Kidney (tissue), 14 donors: ENCODE results near the gene CHST13. TPM values are rescaled to one million over a fixed set of nuclear protein-coding genes. Genes with fewer than 3 reads are reported as not detected.

Source experiments
- DNase-seq, 5 donors: peaks; one replicate each; pipeline ENCODE4 v3.0.0-alpha.2; 2013 to 2020
- FAIRE-seq: peaks from 2 replicates; lab custom pipeline; 2012; peaks lifted over from hg19 to GRCh38; lab: Jason Lieb, UNC
- H3K27ac ChIP-seq, 2 donors: one replicate each; pipeline ENCODE4 v1.7.0; 2013; ENCODE audit warnings: low read depth in 2 of 2, low read length in 2 of 2, inconsistent platforms in 1 of 2
- H3K27me3 ChIP-seq: one replicate; pipeline ENCODE4 v1.7.1; 2013; ENCODE audit warnings: low read length, inconsistent platforms; ENCODE audit not compliant: control insufficient read depth, insufficient read depth
- H3K36me3 ChIP-seq, 3 donors: one replicate each; pipeline versions ENCODE4 v1.7.0 to v1.7.1; 2013; ENCODE audit warnings: low read length in 3 of 3, control low read depth in 1 of 3, inconsistent platforms in 1 of 3; ENCODE audit not compliant: insufficient read depth in 3 of 3, control insufficient read depth in 2 of 3
- H3K4me1 ChIP-seq, 3 donors: one replicate each; pipeline versions ENCODE4 v1.7.0 to v1.7.1; 2013; ENCODE audit warnings: low read length in 3 of 3, inconsistent platforms in 1 of 3, low read depth in 1 of 3; ENCODE audit not compliant: control insufficient read depth in 2 of 3, insufficient read depth in 2 of 3
- H3K4me3 ChIP-seq, 3 donors: one replicate each; pipeline versions ENCODE4 v1.7.0 to v1.8.1; 2013; ENCODE audit warnings: low read length in 3 of 3, control low read depth in 1 of 3, inconsistent platforms in 1 of 3
- H3K9ac ChIP-seq, 3 donors: one replicate each; pipeline versions ENCODE4 v1.7.0 to v1.7.1; 2013; ENCODE audit warnings: low read length in 3 of 3, control low read depth in 1 of 3, inconsistent platforms in 1 of 3
- H3K9me3 ChIP-seq, 3 donors: one replicate each; pipeline versions ENCODE4 v1.7.0 to v1.7.1; 2013; ENCODE audit warnings: low read length in 3 of 3, control low read depth in 1 of 3, inconsistent platforms in 1 of 3; ENCODE audit not compliant: control insufficient read depth in 2 of 3, insufficient read depth in 1 of 3
- CTCF ChIP-seq: IDR thresholded peaks from 3 replicates; pipeline ENCODE4 v1.5.1; 2012; ENCODE audit warnings: mild to moderate bottlenecking, moderate library complexity, borderline replicate concordance; ENCODE audit not compliant: insufficient read depth; ENCODE audit errors: extremely low read depth
- intact Hi-C: fragments of 100-400 bp; cut with DNase I; formaldehyde crosslinking; loops from one replicate; pipeline ENCODE4 v1.11.1; 2022
- polyA plus RNA-seq: library from polyadenylated mRNA; stranded (reverse); fragments of 350-450 nt; fragmentation: Illumina TruSeq; extraction: RNeasy Lipid Tissue Mini Kit (QIAGEN cat#74804); gene quantifications from one replicate; pipeline ENCODE4 v1.2.3, GENCODE V29; 2014; ENCODE audit warnings: low read depth, low replicate concordance; ENCODE audit not compliant: insufficient read depth
- total RNA-seq: library from RNA; stranded (reverse); fragmentation: NEBNext Ultra II Directional; extraction: Animal tissue kit (Norgen Biotek cat#: 25700); gene quantifications from one replicate; pipeline ENCODE4 v1.2.1, GENCODE V29; 2021
- donor health status: control.
- donor health status: control.
- donor health status: control.
- donor health status: control.
- donor health status: control.
- donor health status: DM: yes; HTN: yes; CAD: no.
- donor health status: Normal renal cell carcinoma (clear cell type).

The CHST13 gene
- total and polyA plus RNA-seq, 2 donors from 2014 or later: 3.3 to 7.0 TPM

- H3K9me3 ChIP-seq: no peaks in the 10 kb centered on the region
- H3K9ac ChIP-seq: no peak overlapping the region
- no peak overlapping the region for H3K27ac ChIP-seq
- TF ChIP-seq CTCF: no peak
- no peaks in the 10 kb centered on the region for H3K36me3 ChIP-seq
- FAIRE-seq (no peak), DNase-seq (peak in 1 of 5 donors; percentile 6)
- intact Hi-C loops: no loop called here
- no peaks in the 10 kb centered on the region for H3K27me3 ChIP-seq
- H3K4me3 ChIP-seq: no peak overlapping the region
- H3K4me1 ChIP-seq: no peaks in the 10 kb centered on the region
Measured at GRCh38 chr3:126556637-126557414, 32.9 kb downstream of the CHST13 start.

- no peak for TF ChIP-seq CTCF
- Histone ChIP-seq H3K27me3 (no peaks in the 10 kb centered on the region), H3K4me3 (no peak overlapping the region), H3K36me3 (no peaks in the 10 kb centered on the region), H3K9ac (no peak overlapping the region), H3K27ac (no peak overlapping the region), H3K9me3 (no peaks in the 10 kb centered on the region), H3K4me1 (no peaks in the 10 kb centered on the region)
- peak in 3 of 5 donors; percentile 7 to 45 (median 16) for DNase-seq
- intact Hi-C loops: no loop called here
- FAIRE-seq: no peak
Measured at GRCh38 chr3:126557415-126557745, 33.4 kb downstream of the CHST13 start.

GRCh38 chr3:126557761-126558160 is 33.8 kb downstream of the CHST13 start:
- no peak for TF ChIP-seq CTCF
- no peaks in the 10 kb centered on the region for H3K36me3 ChIP-seq
- no peak overlapping the region for H3K4me3 ChIP-seq
- FAIRE-seq: no peak
- intact Hi-C loops: no loop called here
- no peak overlapping the region for H3K27ac ChIP-seq
- no peaks in the 10 kb centered on the region for H3K4me1 ChIP-seq
- peaks cover 0 to 3% (median 0%) of the 10 kb centered on the region in 3 donors for H3K9me3 ChIP-seq
- H3K9ac ChIP-seq: no peak overlapping the region
- peak in 1 of 5 donors; percentile 1 for DNase-seq
- no peaks in the 10 kb centered on the region for H3K27me3 ChIP-seq
